ENCODE measurements around the gene ARPC2. TPM values are rescaled to one million over a fixed set of nuclear protein-coding genes. Genes with fewer than 3 reads are reported as not detected.
A peak's percentile ranks its signal among the peaks of the same experiment; 100 is the strongest.

The ARPC2 gene
- total and polyA plus RNA-seq, 3 experiments from 2014 or later = 575 to 970 (median 600) TPM

DNA sequence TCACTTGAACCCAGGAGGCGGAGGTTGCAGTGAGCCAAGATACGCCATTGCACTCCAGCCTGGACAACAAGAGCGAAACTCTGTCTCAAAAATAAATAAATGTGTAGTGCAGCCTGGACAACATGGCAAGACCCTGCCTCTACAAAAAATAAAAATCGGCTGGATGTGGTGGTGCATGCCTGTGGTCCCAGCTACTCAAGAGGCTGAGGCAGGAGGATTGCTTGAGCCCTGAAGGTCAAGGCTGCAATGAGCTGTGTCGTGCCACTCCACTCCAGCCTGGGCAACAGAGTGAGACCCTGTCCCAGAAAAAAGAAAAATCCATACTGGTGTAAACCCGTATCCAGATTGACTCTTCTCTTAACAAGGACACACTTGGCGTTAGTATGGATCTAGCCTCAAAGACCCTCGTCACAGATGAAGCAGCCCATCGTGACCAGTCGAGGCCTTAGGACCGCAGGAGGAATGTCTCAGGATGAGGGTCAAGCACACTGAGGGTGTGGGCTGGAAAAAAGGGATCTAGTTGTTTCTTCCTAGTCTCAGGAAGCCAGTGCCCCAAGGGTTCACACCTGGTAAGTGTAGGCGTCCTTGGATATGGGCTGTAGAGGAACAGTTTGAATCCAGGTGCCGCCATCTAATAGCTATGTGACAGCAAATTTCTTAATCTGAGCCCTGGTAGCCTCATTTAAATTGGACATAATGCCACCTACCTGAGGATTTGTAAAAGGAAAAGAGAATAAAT lies 39.8 kb downstream of the ARPC2 start:
- H3K36me3 Mint-ChIP-seq = peaks cover 0 to 50% (median 12%) of the 10 kb centered on the region in 3 donors
- H3K4me3 Mint-ChIP-seq = no peak overlapping the region
- H3K27me3 ChIP-seq (ENCODE audit: insufficient read depth, low read length, poor library complexity, severe bottlenecking) = no peaks in the 10 kb centered on the region
- no peak for DNase-seq
- H3K4me3 ChIP-seq (ENCODE audit: low read length) = no peak overlapping the region
- ChIA-PET CTCF (interaction anchor here (0.7 to 2.9 kb wide), 12 partner anchors 8 to 317 kb away, joined by 3 to 14 read pairs (median 6); partner anchors contain the start of genes AAMP, CXCR1, PNKD and TMBIM1), POLR2A (interaction anchor here (1.0 to 1.8 kb wide), 4 partner anchors 8 to 40 kb away, joined by 3 to 7 read pairs (median 3); partner anchors contain the start of genes AAMP and ARPC2)
- no peak overlapping the region for H3K27ac ChIP-seq (ENCODE audit: low read depth, low read length)
- H3K4me1 ChIP-seq (ENCODE audit: insufficient read depth, low read length) = peaks cover 10% of the 10 kb centered on the region
- H3K9me3 ChIP-seq (ENCODE audit: low read length) = no peaks in the 10 kb centered on the region
- H3K27me3 Mint-ChIP-seq = no peaks in the 10 kb centered on the region
- no peaks in the 10 kb centered on the region for H3K9me3 Mint-ChIP-seq
- peak overlapping the region; percentile 54 to 93 (median 90) for H3K27ac Mint-ChIP-seq
- peaks cover 33% of the 10 kb centered on the region for H3K36me3 ChIP-seq (ENCODE audit: insufficient read depth, low read length)
- H3K4me1 Mint-ChIP-seq = peaks cover 10 to 26% (median 15%) of the 10 kb centered on the region in 3 donors

DNA sequence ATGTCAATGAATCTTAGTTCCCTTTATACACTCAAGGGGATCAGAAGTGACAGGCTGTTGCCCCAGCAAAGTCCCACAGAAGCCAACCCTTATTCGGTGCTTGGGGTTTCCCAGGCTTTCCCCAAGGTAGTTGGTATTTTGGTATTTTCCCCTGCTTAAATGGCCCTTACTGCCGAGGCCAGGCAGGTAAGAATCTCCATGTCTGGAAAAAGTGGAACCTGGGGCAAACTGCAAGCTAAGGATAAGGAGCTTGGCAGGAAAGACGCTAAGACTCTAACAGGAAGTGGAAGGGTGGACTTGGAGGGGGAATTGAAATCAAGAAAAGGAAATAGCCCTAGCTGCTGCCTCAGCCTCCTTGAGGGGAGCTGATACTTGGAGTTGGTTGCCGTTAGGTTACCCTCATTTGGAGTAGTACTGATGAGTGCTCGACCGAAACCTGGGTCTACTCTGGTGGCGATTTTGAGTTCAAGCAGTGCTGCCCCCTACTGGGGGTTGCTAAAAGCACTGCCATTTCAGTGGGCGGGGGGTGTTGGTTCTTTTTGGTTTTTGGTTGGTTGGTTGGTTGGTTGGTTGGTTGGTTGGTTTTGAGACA lies 40.5 kb downstream of the ARPC2 start:
- Histone ChIP-seq H3K36me3 (ENCODE audit: insufficient read depth, low read length) (peaks cover 26% of the 10 kb centered on the region), H3K27ac (ENCODE audit: low read depth, low read length) (peak overlapping the region; percentile 12), H3K9me3 (ENCODE audit: low read length) (no peaks in the 10 kb centered on the region), H3K4me3 (ENCODE audit: low read length) (no peak overlapping the region), H3K4me1 (ENCODE audit: insufficient read depth, low read length) (peaks cover 10% of the 10 kb centered on the region), H3K27me3 (ENCODE audit: insufficient read depth, low read length, poor library complexity, severe bottlenecking) (no peaks in the 10 kb centered on the region)
- peaks cover 10 to 26% (median 15%) of the 10 kb centered on the region in 3 donors for H3K4me1 Mint-ChIP-seq
- H3K27ac Mint-ChIP-seq = peak overlapping the region; percentile 43 to 93 (median 90)
- DNase-seq = peak; percentile 54 to 71 (median 62)
- H3K27me3 Mint-ChIP-seq = no peaks in the 10 kb centered on the region
- H3K9me3 Mint-ChIP-seq = no peaks in the 10 kb centered on the region
- POLR2A ChIA-PET = interaction anchor here (1.0 to 1.8 kb wide), 3 partner anchors 12 to 41 kb away, joined by 3 to 7 read pairs (median 3); partner anchors contain the start of genes AAMP and ARPC2
- H3K4me3 Mint-ChIP-seq = peak overlapping the region; percentile 10 to 84 (median 49)
- CTCF ChIA-PET = interaction anchor here (0.6 to 2.9 kb wide), 14 partner anchors 9 to 316 kb away, joined by 3 to 14 read pairs (median 6); partner anchors contain the start of genes AAMP, CXCR1, PNKD and TMBIM1
- peaks cover 0 to 44% (median 12%) of the 10 kb centered on the region in 3 donors for H3K36me3 Mint-ChIP-seq

DNA sequence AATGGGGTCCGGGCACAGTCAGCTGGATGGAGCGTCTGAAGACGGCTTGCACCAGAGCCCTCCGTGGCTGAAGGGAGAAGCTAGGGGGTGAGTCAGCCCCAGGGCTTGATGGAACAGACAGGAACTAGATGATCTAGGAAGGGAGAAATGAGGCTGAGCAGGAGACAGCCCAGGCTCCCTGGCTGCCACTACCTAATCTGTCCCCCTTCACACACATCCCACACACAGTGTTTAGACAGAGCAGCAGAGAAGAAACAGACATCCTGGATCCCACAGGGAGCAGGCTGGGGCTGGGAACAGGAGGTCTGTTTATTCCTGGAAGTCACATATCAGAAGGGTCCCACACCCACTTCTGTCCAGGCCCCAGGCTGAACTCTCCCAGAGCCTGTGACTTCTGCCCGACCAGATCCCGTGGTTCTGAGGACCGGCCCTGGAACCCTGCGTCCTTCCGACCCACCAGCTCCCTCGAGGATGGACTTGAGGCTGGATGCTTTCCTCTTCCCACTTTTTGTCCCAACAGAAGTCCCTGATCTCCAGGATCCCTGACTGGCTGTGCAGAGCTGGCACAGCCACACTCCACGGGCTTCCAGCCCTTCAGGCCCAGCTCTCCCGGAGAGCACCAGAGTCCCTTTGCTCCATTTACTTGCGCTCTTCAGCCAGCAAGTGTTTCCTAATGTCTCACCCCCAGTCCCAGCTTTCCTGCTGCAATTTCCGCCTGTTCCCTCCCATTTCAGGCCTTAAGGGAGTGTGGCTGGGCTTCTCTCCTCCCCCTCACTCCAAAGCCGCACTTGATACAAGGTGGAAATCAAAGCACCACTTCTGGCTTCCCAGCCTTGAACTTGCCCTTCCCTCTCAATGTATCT lies 42.3 kb downstream of the ARPC2 start:
- ChIA-PET CTCF (interaction anchor here (1.0 to 2.9 kb wide), 7 partner anchors 11 to 97 kb away, joined by 3 to 9 read pairs (median 4); partner anchors contain the start of genes AAMP and PNKD), POLR2A (no interaction called here)
- Histone ChIP-seq H3K9me3 (ENCODE audit: low read length) (no peaks in the 10 kb centered on the region), H3K27me3 (ENCODE audit: insufficient read depth, low read length, poor library complexity, severe bottlenecking) (no peaks in the 10 kb centered on the region), H3K4me1 (ENCODE audit: insufficient read depth, low read length) (peaks cover 10% of the 10 kb centered on the region), H3K27ac (ENCODE audit: low read depth, low read length) (no peak overlapping the region), H3K36me3 (ENCODE audit: insufficient read depth, low read length) (peaks cover 11% of the 10 kb centered on the region), H3K4me3 (ENCODE audit: low read length) (no peak overlapping the region)
- no peak for DNase-seq
- Mint-ChIP-seq H3K4me1 (peaks cover 15 to 33% (median 20%) of the 10 kb centered on the region in 3 donors), H3K9me3 (no peaks in the 10 kb centered on the region), H3K4me3 (peak overlapping the region in 1 of 7 donors; percentile 11), H3K27me3 (no peaks in the 10 kb centered on the region), H3K36me3 (peaks cover 0 to 40% (median 7%) of the 10 kb centered on the region in 3 donors), H3K27ac (peak overlapping the region in 7 of 8 donors; percentile 21 to 74 (median 64))

DNA sequence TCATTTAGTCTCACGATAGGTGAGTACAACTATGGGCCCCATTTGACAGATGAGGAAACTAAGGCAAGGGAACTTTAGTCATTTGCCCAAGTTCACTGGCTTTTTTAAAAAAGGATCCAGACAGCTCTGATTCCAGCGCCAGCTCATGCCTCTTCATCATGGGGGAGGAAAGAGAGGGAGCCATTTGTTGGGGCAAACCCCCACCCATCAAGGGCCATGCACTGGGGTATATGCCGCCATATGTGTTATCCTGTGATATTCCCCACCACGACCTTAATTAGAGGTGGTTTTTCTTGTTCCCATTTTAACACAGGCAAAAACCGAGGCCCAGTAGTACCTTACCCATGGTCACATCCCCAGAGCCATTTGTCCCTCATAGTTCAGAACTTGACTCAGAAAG lies 43.2 kb downstream of the ARPC2 start:
- H3K27ac Mint-ChIP-seq = peak overlapping the region in 5 of 8 donors; percentile 32 to 81 (median 63)

DNA sequence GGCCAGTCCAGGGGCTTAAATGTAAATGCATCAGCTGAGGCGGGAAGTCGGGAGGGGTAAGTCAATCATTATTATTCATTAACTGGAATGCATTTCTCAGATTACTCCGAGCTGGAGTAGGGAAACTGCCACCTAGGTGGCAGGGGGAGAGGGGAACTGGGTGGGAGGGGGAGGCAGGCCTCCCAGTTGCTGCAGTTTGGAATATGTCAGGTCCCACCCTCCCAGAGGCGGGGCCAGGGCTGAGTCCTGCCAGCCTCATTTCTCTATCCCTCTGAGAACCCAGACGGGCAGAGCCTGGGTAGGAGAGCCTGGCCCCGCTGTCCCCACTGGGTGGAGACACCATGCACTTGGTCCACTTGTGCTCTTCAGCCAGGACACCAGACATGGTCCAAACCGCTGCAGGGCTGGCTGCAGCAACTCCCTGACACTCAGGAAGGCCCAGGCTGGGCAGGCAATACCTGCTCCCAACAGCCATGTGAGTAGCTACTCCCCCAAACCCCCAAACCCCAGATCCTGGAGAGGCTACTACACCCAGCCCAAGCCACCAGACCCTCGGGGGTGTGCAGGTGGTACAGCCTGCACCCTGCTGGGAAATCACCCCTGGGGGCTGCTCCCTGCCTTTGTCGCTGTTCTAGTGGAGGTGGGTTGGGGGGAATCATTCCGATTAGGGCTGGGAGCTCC lies 43.9 kb downstream of the ARPC2 start, which contains the start of gene GPBAR1:
GPBAR1 (plus strand) TSS at position 274 of the 681 bp plus-strand sequence. CDS start 1,710 bp downstream, outside the sequence.
- DNase-seq = no peak
- Histone ChIP-seq H3K27me3 (ENCODE audit: insufficient read depth, low read length, poor library complexity, severe bottlenecking) (no peaks in the 10 kb centered on the region), H3K4me3 (ENCODE audit: low read length) (no peak within 1 kb of the TSS), H3K36me3 (ENCODE audit: insufficient read depth, low read length) (peaks cover 14% of the 10 kb centered on the region), H3K4me1 (ENCODE audit: insufficient read depth, low read length) (peaks cover 10% of the 10 kb centered on the region), H3K9me3 (ENCODE audit: low read length) (no peaks in the 10 kb centered on the region), H3K27ac (ENCODE audit: low read depth, low read length) (no peak within 1 kb of the TSS)
- H3K36me3 Mint-ChIP-seq = peaks cover 0 to 40% (median under 1%) of the 10 kb centered on the region in 3 donors
- CTCF ChIA-PET = interaction anchor here (0.6 to 1.3 kb wide), 2 partner anchors 10 to 14 kb away, joined by 3 to 4 read pairs; partner anchors contain the start of genes AAMP and PNKD
- POLR2A ChIA-PET = interaction anchor here (0.7 kb wide), 1 partner anchor 9 kb away, joined by 3 read pairs; the partner anchor contains the start of genes AAMP and PNKD
- peaks cover 15 to 39% (median 16%) of the 10 kb centered on the region in 3 donors for H3K4me1 Mint-ChIP-seq
- no peaks in the 10 kb centered on the region for H3K9me3 Mint-ChIP-seq
- no peak within 1 kb of the TSS for H3K4me3 Mint-ChIP-seq
- H3K27ac Mint-ChIP-seq = peak within 1 kb of the TSS; percentile 2 to 84 (median 54)
- no peaks in the 10 kb centered on the region for H3K27me3 Mint-ChIP-seq

More for the DNA sequence above, 43.2 kb downstream of the ARPC2 start:
- Histone ChIP-seq H3K9me3 (ENCODE audit: low read length) (no peaks in the 10 kb centered on the region), H3K27ac (ENCODE audit: low read depth, low read length) (no peak overlapping the region), H3K4me1 (ENCODE audit: insufficient read depth, low read length) (peaks cover 10% of the 10 kb centered on the region), H3K4me3 (ENCODE audit: low read length) (no peak overlapping the region), H3K27me3 (ENCODE audit: insufficient read depth, low read length, poor library complexity, severe bottlenecking) (no peaks in the 10 kb centered on the region), H3K36me3 (ENCODE audit: insufficient read depth, low read length) (peaks cover 15% of the 10 kb centered on the region)
- Mint-ChIP-seq H3K27me3 (no peaks in the 10 kb centered on the region), H3K9me3 (no peaks in the 10 kb centered on the region), H3K36me3 (peaks cover 0 to 40% (median 2%) of the 10 kb centered on the region in 3 donors), H3K4me1 (peaks cover 15 to 34% (median 16%) of the 10 kb centered on the region in 3 donors), H3K4me3 (no peak overlapping the region)
- ChIA-PET CTCF (interaction anchor here (1.0 to 1.6 kb wide), 3 partner anchors 10 to 78 kb away, joined by 3 to 4 read pairs (median 4); partner anchors contain the start of genes AAMP and PNKD), POLR2A (no interaction called here)
- DNase-seq = no peak

DNA sequence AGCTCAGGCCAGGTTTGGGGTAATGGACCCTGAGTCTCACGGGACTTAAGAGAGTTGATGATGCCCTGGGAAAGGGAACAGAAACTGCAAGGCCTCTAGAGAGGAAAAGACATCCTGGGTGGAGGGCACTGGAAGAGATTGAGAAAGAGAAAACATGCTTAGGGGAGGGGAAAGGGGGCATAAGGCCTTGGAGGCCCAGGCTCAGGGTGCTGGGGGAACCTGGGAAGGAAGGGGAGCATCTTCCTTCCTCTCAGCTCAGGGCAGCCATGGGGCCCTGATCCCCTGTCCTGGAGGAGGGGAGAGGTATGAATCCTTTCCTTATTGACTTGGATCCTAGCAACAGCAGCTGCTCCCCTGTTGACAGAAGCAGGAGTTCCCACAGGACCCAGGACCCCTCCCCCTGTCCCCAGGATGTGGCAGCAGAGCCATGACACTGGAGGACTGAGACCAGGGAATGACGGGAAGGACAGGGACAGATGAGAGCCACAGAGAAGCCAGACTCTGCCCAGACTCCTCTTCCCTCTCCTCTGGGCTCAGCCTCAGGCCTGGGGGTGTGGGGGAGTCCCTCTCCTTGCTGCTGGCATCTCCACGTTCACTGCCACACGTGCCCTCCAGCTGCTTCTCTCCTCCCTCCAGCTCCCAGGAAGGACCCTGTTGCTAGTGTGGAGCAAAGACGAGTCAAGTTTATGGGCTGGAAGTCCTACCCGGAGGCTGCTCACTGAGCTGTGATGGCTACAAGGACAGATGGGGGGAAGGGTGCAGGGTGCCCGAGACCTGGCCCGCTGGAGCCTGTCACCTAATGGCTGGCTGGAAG lies 44.6 kb downstream of the ARPC2 start:
- CTCF ChIA-PET = interaction anchor here (1.3 kb wide), 1 partner anchor 9 kb away, joined by 4 read pairs; the partner anchor contains the start of genes AAMP and PNKD
- Histone ChIP-seq H3K4me1 (ENCODE audit: insufficient read depth, low read length) (peaks cover 10% of the 10 kb centered on the region), H3K27ac (ENCODE audit: low read depth, low read length) (no peak overlapping the region), H3K4me3 (ENCODE audit: low read length) (no peak overlapping the region), H3K36me3 (ENCODE audit: insufficient read depth, low read length) (peaks cover 21% of the 10 kb centered on the region), H3K9me3 (ENCODE audit: low read length) (no peaks in the 10 kb centered on the region), H3K27me3 (ENCODE audit: insufficient read depth, low read length, poor library complexity, severe bottlenecking) (no peaks in the 10 kb centered on the region)
- peaks cover 18 to 41% (median 19%) of the 10 kb centered on the region in 3 donors for H3K4me1 Mint-ChIP-seq
- H3K27ac Mint-ChIP-seq = peak overlapping the region in 6 of 8 donors; percentile 2 to 84 (median 26)
- no peaks in the 10 kb centered on the region for H3K27me3 Mint-ChIP-seq
- DNase-seq = no peak
- no peaks in the 10 kb centered on the region for H3K9me3 Mint-ChIP-seq
- H3K4me3 Mint-ChIP-seq = no peak overlapping the region
- POLR2A ChIA-PET = interaction anchor here (0.7 to 1.0 kb wide), 3 partner anchors 8 to 44 kb away, joined by 3 read pairs; partner anchors contain the start of genes AAMP and PNKD
- H3K36me3 Mint-ChIP-seq = peaks cover 0 to 43% (median 2%) of the 10 kb centered on the region in 3 donors

Measured in CD8-positive, alpha-beta memory T cell (primary cell).